ENCODE measurements around the gene KIF4A. TPM values are rescaled to one million over a fixed set of nuclear protein-coding genes. Genes with fewer than 3 reads are reported as not detected.

KIF4A gene
- total RNA-seq, 1 donor from 2014 or later = 1.0 TPM

- DNase-seq (ENCODE audit: low spot score) = no peak
Observed at GRCh38 chrX:70437921-70438665, 148.2 kb downstream of the KIF4A start.

- DNase-seq (ENCODE audit: low spot score) = no peak
Observed at GRCh38 chrX:70439016-70439415, 149.1 kb downstream of the KIF4A start.

- DNase-seq (ENCODE audit: low spot score) = no peak
Observed at GRCh38 chrX:70442224-70442623, 152.3 kb downstream of the KIF4A start.

GRCh38 chrX:70444326-70444945 is 154.5 kb downstream of the KIF4A start, which contains the start of gene DLG3:
DLG3 (plus strand) TSS chrX:70444835; CDS start chrX:70445202, 367 bp downstream.
- DNase-seq (ENCODE audit: low spot score) = no peak

GRCh38 chrX:70444946-70445656 is 155.2 kb downstream of the KIF4A start:
- DNase-seq (ENCODE audit: low spot score) = no peak

DNA sequence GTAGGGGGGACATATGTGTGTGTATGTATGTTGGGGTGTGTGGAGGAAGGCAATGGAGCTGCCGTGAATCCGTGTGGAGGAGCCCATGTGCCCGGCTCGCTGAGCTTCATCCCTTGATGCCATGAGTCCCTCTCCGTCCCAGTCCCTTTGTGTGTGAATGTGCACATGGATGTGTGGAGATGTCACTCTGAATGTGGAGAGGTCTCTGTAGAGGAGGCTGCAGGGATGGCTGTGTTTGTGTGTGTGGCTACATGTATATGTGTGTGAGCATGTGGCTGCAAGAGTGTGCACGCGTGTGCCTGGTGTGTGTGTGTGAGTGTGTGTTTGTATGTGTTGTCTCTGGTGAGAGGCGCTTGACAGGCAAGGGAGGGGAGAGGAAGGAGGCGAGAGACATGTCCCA is 156.0 kb downstream of the KIF4A start:
- DNase-seq (ENCODE audit: low spot score) = no peak

DNA sequence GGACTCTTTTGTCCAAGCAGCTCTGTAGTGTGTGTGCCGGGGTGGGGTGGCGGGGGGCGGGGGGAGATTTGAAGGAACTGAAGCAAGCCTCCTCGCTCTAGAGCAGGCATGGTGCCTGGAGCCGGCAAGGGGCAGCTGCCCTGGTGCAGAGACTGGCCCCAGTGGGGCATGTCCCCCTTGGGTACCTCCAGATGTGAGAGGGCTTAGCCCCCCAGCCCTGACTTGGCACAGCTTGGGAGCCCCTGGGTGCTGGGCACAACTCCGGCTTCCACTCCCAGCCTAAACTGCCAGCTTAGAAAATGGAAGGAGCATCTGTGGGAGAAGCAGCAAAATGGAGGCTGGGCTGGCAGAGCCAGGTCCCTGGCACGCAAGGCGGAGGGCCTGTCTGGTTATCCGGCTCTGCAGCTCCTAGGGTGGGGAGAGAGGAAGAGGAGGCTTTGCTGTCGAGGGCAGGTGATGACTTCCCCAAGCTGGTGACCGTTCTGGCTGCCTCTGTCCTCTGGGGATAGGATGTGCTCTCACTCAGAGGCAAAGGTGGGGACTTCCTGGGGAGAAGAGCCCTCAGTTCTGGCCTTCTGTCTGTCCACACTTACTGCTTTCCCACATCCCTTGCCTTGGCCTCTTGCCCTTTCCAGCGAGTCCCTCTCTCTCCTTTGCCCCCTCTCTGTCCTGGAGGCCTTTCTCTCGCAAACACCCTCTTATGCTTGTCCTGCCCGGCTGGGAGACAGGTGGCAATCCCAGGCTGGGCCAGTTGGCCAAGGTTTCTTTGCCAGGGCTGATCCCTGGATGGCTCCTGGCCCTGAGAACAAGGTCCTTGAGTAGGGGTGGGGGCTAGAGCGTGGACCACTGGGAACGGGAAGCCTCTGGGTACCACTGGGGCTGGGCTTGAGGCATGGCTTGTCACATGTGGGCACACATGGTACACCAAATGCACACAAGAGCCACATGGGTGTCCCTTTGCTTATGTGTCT is 156.8 kb downstream of the KIF4A start:
- no peak for DNase-seq (ENCODE audit: low spot score)

DNA sequence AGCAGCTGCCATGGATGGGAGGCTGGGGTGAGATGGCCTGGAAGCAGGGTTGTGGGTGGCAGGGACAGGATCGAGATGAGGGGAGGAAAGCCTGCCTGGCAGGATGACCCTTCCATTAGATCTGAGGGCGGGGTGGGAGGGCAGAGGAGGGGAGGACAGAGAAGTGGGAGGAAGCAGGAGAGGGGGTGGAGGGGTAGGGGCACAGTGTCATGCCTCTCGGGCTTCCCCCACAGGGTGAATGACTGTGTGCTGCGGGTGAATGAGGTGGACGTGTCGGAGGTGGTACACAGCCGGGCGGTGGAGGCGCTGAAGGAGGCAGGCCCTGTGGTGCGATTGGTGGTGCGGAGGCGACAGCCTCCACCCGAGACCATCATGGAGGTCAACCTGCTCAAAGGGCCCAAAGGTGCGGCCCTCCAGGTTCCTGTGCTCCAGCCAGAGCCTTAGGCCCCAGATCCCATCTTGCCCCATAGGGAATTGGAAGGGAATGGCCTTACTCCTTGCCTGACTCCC is 159.6 kb downstream of the KIF4A start:
- no peak for DNase-seq (ENCODE audit: low spot score)

- peak; percentile 63 for DNase-seq (ENCODE audit: low spot score)
Observed at GRCh38 chrX:70452143-70452733, 162.3 kb downstream of the KIF4A start.

GRCh38 chrX:70453024-70453618 is 163.2 kb downstream of the KIF4A start:
- DNase-seq (ENCODE audit: low spot score) = no peak

GRCh38 chrX:70454441-70455365 is 164.8 kb downstream of the KIF4A start:
- DNase-seq (ENCODE audit: low spot score) = peak; percentile 77

GRCh38 chrX:70455366-70456202 is 165.7 kb downstream of the KIF4A start:
- DNase-seq (ENCODE audit: low spot score) = no peak

DNA sequence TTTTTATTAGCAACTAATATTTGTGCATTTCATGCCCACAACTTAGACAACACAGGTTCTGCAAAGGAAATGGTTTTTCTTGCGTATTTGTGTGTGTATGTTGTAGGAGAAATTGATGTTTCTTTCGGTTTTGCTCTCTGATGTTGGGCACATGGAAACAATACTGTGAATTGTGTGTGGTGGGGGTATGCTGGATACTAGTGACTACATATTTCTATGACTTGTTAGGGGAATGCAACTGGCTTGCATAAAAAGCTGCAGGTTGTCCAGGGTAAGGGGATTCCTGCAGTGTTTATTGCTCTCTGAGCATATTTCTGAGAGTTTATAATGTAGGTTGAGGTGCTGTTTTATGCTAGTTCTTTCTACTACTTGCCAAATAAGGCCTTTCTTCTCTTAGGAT is 166.4 kb downstream of the KIF4A start:
- DNase-seq (ENCODE audit: low spot score) = no peak

GRCh38 chrX:70461026-70461425 is 171.1 kb downstream of the KIF4A start:
- no peak for DNase-seq (ENCODE audit: low spot score)

GRCh38 chrX:70464051-70464450 is 174.1 kb downstream of the KIF4A start:
- DNase-seq (ENCODE audit: low spot score) = no peak

DNA sequence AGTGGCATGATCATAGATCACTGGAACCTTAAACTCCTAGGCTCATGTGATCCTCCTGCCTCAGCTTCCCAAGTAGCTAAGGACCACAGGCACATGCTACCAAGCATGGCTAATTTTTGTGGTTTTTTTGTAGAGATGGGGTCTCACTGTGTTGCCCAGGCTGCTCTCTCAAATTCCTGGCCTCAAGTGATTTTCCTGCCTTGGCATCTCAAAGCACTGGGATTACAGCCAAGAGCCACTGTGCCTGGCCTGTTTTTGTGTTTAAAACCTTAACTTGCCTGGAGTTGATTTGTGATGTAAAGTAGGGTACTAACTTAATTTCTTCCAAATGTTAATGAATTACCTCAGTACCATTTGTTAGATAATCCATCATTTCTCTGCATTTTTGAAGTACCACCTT is 177.1 kb downstream of the KIF4A start:
- DNase-seq (ENCODE audit: low spot score) = no peak

- no peak for DNase-seq (ENCODE audit: low spot score)
Observed at GRCh38 chrX:70468709-70469108, 178.8 kb downstream of the KIF4A start.

Measured in ureter (tissue), 1 donor.